ENCODE measurements around the gene CEP350. TPM values are rescaled to one million over a fixed set of nuclear protein-coding genes. Genes with fewer than 3 reads are reported as not detected.

The CEP350 gene, protein sequence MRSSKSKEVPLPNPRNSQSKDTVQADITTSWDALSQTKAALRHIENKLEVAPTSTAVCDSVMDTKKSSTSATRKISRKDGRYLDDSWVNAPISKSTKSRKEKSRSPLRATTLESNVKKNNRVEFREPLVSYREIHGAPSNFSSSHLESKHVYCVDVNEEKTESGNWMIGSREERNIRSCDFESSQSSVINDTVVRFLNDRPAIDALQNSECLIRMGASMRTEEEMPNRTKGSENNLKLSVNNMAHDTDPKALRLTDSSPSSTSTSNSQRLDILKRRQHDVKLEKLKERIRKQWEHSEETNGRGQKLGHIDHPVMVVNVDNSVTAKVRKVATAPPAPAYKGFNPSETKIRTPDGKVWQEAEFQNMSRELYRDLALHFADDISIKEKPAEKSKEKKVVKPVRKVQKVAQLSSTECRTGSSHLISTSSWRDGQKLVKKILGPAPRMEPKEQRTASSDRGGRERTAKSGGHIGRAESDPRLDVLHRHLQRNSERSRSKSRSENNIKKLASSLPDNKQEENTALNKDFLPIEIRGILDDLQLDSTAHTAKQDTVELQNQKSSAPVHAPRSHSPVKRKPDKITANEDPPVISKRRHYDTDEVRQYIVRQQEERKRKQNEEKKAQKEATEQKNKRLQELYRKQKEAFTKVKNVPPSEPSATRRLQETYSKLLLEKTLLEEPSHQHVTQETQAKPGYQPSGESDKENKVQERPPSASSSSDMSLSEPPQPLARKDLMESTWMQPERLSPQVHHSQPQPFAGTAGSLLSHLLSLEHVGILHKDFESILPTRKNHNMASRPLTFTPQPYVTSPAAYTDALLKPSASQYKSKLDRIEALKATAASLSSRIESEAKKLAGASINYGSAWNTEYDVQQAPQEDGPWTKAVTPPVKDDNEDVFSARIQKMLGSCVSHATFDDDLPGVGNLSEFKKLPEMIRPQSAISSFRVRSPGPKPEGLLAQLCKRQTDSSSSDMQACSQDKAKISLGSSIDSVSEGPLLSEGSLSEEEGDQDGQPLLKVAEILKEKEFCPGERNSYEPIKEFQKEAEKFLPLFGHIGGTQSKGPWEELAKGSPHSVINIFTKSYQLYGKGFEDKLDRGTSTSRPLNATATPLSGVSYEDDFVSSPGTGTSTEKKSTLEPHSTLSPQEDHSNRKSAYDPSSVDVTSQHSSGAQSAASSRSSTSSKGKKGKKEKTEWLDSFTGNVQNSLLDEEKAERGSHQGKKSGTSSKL (N-terminal part only)
- 10 to 100 TPM in 5 of 6 donors, 1 to 10 TPM in 1; 5.5 to 78.9 (median 37.0) TPM for polyA plus RNA-seq (ENCODE audit: low read depth in 6 of 6)

DNA sequence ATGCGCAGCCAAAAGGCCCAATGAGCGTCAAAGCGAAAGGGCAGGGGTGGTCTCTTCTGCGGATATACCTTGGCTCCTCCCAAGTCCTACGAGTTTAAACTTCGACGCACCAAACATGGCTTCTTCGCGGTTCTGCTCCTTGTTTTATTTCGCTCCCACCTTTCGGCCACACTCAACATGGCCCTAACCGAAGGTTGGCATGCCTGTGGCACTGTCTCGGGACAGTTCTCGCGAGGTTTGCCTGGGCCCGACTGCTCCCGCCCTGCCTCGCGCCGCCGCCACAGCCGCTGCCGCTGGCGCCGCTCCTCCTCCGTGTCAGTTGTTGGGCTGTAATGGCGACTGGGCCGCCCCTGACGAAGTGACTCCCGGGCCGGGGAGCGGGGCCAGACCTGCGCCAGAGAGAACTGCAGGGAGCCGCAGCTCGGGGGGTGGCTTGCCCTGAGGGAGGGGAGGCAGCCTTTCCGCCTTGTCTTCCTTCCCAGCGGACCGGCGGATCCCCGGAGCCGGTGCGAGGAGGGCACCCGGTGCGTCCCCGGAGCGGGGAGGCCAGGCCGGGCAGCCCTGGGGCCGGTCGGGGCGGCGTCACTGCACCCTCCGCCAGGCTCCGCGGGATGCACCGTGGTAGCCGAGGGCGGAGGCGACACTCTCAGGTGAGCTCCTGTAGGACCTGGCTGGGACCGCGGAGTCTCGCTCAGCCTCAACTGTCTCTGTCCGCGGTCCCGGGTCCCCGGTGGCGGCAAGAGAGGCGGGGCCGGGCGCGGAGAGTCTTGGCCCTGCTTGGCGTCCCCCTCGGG is at the start of gene CEP350:
Gene CEP350, plus strand, starts transcription at position 318 of the 794 bp plus-strand sequence. CDS start 31,372 bp downstream, outside the sequence.
- Mint-ChIP-seq H3K36me3 (no peaks in the 10 kb centered on the region), H3K27me3 (no peaks in the 10 kb centered on the region), H3K9me3 (no peaks in the 10 kb centered on the region), H3K4me1 (peaks cover 38 to 61% (median 47%) of the 10 kb centered on the region in 3 donors), H3K4me3 (peak within 1 kb of the TSS; percentile 87 to 97 (median 93)), H3K27ac (peak within 1 kb of the TSS; percentile 79 to 98 (median 92))
- ATAC-seq (ENCODE audit: low read depth in 2 of 2) (peak; percentile 86 to 87), DNase-seq (peak; percentile 98)

DNA sequence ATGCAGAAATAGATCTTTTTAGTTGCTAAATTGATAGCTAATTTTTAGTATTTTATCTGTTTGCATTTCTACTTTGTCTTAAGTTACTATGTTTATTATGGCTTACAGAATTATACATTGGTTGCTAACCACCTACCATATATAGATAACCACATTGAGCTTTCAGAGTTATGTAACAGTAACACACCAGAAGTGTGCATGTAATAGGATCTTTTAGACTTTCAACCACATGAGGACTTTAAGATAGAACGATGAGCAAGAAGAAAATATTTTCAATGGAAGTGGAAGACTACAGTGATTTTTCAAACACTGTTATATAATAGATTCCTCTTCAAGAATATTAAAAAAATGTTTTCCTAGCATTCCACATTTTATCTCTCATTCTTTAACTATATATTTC is 43.7 kb upstream of the CEP350 start:
- Mint-ChIP-seq H3K9me3 (no peaks in the 10 kb centered on the region), H3K27ac (peak overlapping the region in 1 of 6 donors; percentile 28), H3K4me3 (no peak overlapping the region), H3K27me3 (no peaks in the 10 kb centered on the region), H3K4me1 (no peaks in the 10 kb centered on the region), H3K36me3 (peaks cover 9 to 29% of the 10 kb centered on the region in 2 donors)
- DNase-seq (no peak), ATAC-seq (ENCODE audit: low read depth in 2 of 2) (no peak)

DNA sequence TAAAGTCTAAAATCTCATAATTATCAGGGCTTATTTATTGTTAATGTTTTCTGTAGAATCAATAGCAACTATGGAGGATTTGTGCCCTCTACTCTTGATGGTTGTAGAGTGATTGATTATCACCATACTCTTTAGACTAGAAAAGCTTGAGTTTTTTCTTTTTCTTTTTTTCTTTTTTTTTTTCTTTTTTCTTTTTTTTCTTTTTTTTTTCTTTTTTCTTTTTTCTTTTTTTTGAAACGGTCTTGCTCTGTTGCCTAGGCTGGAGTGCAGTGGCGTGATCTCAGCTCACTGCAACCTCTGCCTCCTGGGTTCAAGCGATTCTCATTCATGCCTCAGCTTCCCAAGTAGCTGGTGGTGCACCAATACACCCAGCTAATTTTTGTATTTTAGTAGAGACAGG is 42.8 kb upstream of the CEP350 start:
- no peak for ATAC-seq (ENCODE audit: low read depth in 2 of 2)
- Mint-ChIP-seq H3K4me3 (no peak overlapping the region), H3K27ac (no peak overlapping the region), H3K4me1 (no peaks in the 10 kb centered on the region), H3K27me3 (no peaks in the 10 kb centered on the region), H3K9me3 (no peaks in the 10 kb centered on the region), H3K36me3 (peaks cover 9 to 32% of the 10 kb centered on the region in 2 donors)
- no peak for DNase-seq

DNA sequence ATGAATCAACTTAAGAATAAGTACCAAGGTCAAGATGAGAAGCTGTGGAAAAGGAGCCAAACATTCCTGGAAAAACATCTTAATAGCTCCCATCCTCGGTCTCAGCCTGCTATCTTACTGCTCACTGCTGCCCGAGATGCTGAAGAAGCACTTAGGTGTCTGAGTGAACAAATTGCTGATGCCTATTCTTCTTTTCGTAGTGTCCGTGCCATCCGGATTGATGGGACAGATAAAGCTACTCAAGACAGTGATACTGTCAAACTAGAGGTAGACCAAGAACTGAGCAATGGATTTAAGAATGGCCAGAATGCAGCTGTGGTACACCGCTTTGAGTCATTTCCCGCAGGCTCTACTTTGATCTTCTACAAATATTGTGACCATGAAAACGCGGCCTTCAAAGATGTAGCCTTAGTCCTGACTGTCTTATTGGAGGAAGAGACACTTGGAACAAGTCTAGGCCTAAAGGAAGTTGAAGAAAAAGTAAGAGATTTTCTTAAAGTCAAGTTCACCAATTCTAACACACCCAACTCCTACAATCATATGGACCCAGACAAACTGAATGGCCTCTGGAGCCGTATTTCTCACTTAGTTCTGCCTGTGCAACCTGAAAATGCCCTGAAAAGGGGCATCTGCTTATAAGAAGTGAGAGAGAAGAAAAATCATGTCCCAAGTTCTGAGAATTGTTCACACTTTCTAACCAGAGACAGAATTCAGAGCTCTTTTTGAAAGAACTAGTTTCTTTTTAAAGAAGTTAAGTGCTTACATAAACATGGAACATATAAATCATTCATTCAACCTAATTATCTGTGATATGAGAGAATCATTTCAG is 36.8 kb upstream of the CEP350 start:
- Mint-ChIP-seq H3K27me3 (no peaks in the 10 kb centered on the region), H3K36me3 (peaks cover 0 to 13% of the 10 kb centered on the region in 2 donors), H3K27ac (peak overlapping the region in 3 of 6 donors; percentile 11 to 40 (median 15)), H3K4me1 (peaks cover 0 to 10% (median 2%) of the 10 kb centered on the region in 3 donors), H3K4me3 (no peak overlapping the region), H3K9me3 (no peaks in the 10 kb centered on the region)
- DNase-seq (no peak), ATAC-seq (ENCODE audit: low read depth in 2 of 2) (no peak)

DNA sequence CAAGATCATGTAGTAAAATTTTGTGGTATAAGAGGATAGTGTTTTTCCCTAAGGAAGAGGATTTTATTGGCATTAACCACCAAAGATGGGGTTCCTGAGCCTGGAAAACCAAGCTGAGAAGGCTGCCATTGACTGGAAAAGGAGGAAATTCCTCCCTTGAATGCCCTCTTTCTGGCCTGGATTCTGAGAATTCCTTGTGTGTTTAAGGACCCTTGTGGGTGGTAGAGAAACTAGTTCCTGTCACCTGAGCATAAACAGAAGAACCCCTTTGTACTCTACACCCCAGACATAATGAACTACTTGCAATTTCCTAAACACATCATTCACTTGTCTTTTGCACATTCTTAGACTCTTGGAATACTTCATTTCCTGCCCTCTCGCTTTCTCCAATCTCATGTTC is 33.1 kb upstream of the CEP350 start:
- ATAC-seq (ENCODE audit: low read depth in 2 of 2): no peak
- no peak for DNase-seq
- H3K27ac Mint-ChIP-seq: peak overlapping the region in 1 of 6 donors; percentile 29
- no peaks in the 10 kb centered on the region for H3K9me3 Mint-ChIP-seq
- H3K4me1 Mint-ChIP-seq: peaks cover 0 to 13% (median 5%) of the 10 kb centered on the region in 3 donors
- peaks cover 0 to 5% of the 10 kb centered on the region in 2 donors for H3K36me3 Mint-ChIP-seq
- no peaks in the 10 kb centered on the region for H3K27me3 Mint-ChIP-seq
- H3K4me3 Mint-ChIP-seq: no peak overlapping the region

DNA sequence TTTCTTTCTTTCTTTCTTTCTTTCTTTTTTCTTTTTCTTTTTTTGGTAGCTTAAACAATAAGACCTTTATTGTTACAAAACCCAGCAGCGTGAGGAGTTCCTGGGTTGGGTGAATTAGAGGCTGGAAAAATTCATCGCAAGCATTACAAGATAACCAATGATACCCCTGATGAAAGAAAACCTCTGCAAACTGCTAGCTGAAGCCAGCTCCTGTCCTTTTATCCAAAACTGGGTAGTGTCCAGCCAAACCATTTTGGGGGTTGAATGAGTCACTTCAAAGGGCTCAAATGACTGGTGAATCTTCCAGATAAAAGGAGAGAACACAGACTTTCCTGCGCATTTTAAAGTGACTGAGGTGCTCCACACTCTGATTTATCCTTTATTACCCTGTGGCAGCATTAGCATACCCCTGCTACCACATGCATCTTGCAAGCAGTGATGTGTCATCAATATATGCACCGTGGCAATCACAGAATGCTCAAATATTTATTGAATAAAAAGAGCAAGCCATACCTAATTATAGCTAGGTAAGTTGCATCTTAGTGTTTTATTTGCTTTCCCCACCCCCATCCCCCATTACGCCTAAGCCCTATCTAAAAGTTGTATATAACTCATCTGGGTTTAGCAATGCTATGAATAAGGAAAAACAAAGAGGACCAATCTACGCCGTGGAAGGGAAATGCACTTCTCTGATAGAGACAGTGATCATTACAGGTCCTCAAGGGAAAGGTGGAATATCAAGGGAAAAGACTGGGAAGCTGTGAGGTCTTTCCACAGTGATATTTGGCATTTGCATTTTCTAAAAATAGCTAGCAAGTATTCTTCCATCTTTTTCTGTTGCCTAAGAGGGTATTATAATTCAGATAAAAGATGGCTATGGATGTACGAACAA is 32.4 kb upstream of the CEP350 start:
- Mint-ChIP-seq H3K27ac (peak overlapping the region in 4 of 6 donors; percentile 3 to 29 (median 16)), H3K4me1 (peaks cover 0 to 13% (median 5%) of the 10 kb centered on the region in 3 donors), H3K9me3 (no peaks in the 10 kb centered on the region), H3K27me3 (no peaks in the 10 kb centered on the region), H3K4me3 (no peak overlapping the region), H3K36me3 (peaks cover 0 to 4% of the 10 kb centered on the region in 2 donors)
- ATAC-seq (ENCODE audit: low read depth in 2 of 2) (no peak), DNase-seq (no peak)

DNA sequence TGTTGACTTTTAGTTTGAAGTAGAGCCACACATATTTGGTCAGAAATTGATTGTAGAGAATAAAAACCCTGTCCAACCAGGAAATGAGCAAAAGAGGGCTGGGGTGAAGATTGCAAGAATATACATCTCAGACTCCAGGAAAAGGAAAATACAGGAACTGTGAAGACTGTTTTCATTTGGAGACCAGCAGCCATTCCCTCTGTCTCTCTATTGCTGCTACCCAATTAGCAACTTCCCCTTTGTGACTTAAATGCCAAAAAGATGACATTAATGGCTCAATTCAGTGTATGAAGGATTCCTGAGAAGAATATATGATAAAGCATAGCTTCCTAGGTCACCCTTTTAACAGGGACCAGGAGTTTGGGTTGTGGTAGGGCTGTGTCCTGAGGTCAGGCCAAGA is 31.6 kb upstream of the CEP350 start:
- H3K9me3 Mint-ChIP-seq: no peaks in the 10 kb centered on the region
- no peak overlapping the region for H3K4me3 Mint-ChIP-seq
- ATAC-seq (ENCODE audit: low read depth in 2 of 2) (no peak), DNase-seq (no peak)
- H3K36me3 Mint-ChIP-seq: no peaks in the 10 kb centered on the region
- peaks cover 0 to 13% (median 5%) of the 10 kb centered on the region in 3 donors for H3K4me1 Mint-ChIP-seq
- no peaks in the 10 kb centered on the region for H3K27me3 Mint-ChIP-seq
- H3K27ac Mint-ChIP-seq: peak overlapping the region in 1 of 6 donors; percentile 18

DNA sequence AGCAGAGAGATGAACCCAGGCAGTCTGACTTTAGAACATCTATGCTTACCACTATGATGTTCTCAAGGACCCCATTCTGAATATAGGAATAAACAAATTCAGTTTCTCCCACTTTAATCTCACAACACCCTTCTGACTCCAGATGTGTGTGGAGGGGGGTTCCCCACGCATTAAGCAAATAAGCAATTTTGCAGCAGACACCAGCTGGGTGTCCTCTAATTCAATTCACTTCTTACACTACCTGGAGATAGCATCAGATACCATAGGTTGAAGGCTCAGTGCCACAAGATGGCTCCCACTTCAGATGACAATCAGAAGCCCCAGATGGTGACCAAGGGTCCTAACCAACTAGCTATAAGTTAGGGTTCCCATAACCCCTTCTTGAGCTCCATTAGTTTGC is 30.3 kb upstream of the CEP350 start:
- Mint-ChIP-seq H3K27ac (no peak overlapping the region), H3K4me3 (no peak overlapping the region), H3K27me3 (no peaks in the 10 kb centered on the region), H3K36me3 (no peaks in the 10 kb centered on the region), H3K4me1 (peaks cover 0 to 13% (median 5%) of the 10 kb centered on the region in 3 donors), H3K9me3 (no peaks in the 10 kb centered on the region)
- DNase-seq (no peak), ATAC-seq (ENCODE audit: low read depth in 2 of 2) (no peak)

DNA sequence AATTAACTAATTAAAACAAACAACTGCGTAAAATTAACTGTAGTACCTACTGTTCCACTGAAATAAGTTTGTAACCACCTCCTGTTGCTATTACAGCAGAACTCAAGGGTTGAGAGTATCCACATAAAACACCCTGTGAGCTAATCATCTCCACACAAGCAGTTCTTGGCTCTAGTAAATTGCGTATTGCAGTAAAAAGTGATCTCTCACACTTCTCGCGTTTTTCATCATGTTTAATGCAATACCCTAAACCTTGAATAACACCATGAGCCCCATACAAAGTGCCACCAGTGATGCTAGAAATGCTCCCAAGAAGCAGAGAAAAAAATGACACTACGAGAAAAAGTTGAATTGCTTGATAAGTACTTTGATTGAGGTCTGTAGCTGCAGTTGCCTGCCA is 29.3 kb upstream of the CEP350 start:
- ATAC-seq (ENCODE audit: low read depth in 2 of 2) (no peak), DNase-seq (no peak)
- Mint-ChIP-seq H3K9me3 (no peaks in the 10 kb centered on the region), H3K4me3 (no peak overlapping the region), H3K27me3 (no peaks in the 10 kb centered on the region), H3K36me3 (no peaks in the 10 kb centered on the region), H3K4me1 (peaks cover 0 to 13% (median 5%) of the 10 kb centered on the region in 3 donors), H3K27ac (no peak overlapping the region)

DNA sequence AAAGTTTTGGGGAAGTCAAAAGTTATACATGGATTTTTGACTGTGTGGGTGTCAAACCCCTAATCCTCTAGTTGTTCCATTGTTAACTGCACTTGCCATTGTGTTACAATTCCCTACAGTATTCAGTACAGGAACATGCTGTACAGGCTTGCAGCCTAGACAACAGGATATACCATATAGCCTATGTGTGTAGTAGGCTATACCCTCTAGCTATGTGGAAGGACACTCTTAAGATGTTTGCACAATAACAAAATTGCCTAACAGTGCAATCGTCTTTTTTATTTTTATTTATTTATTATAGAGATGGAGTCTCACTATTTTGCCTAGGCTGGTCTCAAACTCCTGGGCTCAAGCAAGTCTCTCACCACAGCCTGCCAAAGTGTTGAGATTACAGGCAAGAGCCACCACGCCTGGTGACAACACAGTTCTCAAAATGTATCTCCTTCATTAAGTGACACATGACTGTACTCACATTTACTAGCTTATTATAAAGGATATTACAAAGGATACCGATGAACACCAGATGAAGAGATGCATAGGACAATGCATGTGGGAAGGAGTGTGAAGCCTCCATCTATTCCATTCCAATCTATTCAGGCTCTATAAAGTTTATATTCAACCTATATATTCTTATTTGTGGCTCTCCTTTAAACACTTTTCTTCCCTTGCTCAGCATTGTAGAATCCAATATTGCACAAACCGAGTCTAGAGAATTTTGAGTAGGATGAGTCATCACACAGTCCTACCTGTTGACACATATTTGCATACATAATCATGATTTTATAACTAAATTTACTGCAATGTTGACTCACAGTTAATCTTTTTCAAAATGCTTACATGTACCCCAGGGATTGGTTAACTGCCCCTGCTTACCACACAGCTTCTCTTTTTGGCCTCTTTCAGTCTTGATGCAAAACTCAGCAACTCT is 28.4 kb upstream of the CEP350 start:
- ATAC-seq (ENCODE audit: low read depth in 2 of 2) (no peak), DNase-seq (no peak)
- Mint-ChIP-seq H3K9me3 (no peaks in the 10 kb centered on the region), H3K27me3 (no peaks in the 10 kb centered on the region), H3K27ac (no peak overlapping the region), H3K36me3 (no peaks in the 10 kb centered on the region), H3K4me1 (peaks cover 0 to 13% (median 5%) of the 10 kb centered on the region in 3 donors), H3K4me3 (no peak overlapping the region)

Measured in naive B cell (primary cell).